Dendritic cell treated with granulocyte-macrophage colony-stimulating factor and Interleukin-4, amounts not matched to agents 40 ng/mL and 50 ng/mL, for 4 days (primary cell): ENCODE results near the gene RAD23B.
"Not testable (repeated sequence)": the region's sequence is repeated elsewhere in the genome, so short reads cannot be mapped to it uniquely, and the experiment has no call there.

Experiments
- H3K27ac Mint-ChIP-seq: one replicate; pipeline ENCODE4 v1.8.0; 2022; ENCODE audit warnings: mild to moderate bottlenecking, mixed read lengths
- H3K27me3 Mint-ChIP-seq: one replicate; pipeline ENCODE4 v1.8.0; 2022; ENCODE audit warnings: mild to moderate bottlenecking, mixed read lengths
- H3K36me3 Mint-ChIP-seq: one replicate; pipeline ENCODE4 v1.8.0; 2022; ENCODE audit warnings: low read depth, mixed read lengths
- H3K4me1 Mint-ChIP-seq: one replicate; pipeline ENCODE4 v1.8.0; 2022; ENCODE audit warnings: low read depth, mixed read lengths
- H3K4me3 Mint-ChIP-seq: one replicate; pipeline ENCODE4 v1.8.0; 2022; ENCODE audit warnings: mild to moderate bottlenecking, moderate library complexity, mixed read lengths
- H3K9me3 Mint-ChIP-seq: one replicate; pipeline ENCODE4 v1.8.0; 2022; ENCODE audit warnings: mixed read lengths
- intact Hi-C: fragments of 100-400 bp; cut with micrococcal nuclease; formaldehyde crosslinking; loops from one replicate; pipeline ENCODE4 v1.15.0; 2022

Gene RAD23B

DNA sequence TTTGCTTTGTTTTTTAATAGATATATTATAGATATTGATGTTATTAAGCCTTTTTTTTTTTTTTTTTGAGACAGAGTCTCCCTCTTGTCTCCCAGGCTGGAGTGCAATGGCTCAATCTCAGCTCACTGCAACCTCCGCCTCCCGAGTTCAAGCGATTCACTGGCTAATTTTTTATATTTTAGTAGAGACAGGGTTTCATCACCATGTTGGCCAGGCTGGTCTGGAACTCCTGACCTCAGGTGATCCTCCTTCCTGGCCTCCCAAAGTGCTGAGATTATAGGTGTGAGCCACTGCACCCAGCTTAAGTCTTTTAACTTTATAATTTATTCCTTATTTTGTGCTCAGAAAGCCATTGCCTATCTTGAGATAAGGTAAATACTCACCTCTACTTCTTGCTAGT is 24.2 kb upstream of the RAD23B start:
- Mint-ChIP-seq H3K9me3 (no peaks in the 10 kb centered on the region), H3K27me3 (peaks cover 4% of the 10 kb centered on the region), H3K27ac (no peak overlapping the region), H3K36me3 (no peaks in the 10 kb centered on the region), H3K4me3 (no peak overlapping the region), H3K4me1 (peaks cover 7% of the 10 kb centered on the region)
- intact Hi-C loops, result no loop called here

DNA sequence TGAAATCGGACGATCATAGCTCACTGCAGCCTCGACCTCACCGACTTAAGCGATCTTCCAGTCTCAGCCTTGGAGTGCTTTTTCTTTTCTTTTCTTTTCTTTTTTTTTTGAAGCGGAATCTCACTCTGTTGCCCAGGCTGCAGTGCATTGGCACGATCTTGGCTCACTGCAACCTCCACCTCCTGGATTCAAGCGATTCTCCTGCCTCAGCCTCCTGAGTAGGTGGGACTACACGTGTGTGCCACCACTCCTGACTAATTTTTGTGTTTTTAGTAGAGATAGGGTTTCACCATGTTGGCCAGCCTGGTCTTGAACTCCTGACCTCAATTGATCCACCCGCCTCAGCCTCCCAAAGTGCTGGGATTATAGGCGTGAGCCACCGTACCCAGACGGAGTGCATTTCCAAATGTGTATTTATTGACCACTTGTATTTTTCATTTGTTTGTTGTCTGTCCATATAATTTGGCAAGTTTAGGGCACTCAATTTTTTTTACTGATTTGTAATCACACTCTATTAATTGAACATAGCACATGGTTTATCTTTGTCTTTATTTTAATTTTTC is 23.2 kb upstream of the RAD23B start:
- H3K4me3 Mint-ChIP-seq, H3K4me1 Mint-ChIP-seq, H3K27ac Mint-ChIP-seq, H3K36me3 Mint-ChIP-seq, H3K27me3 Mint-ChIP-seq, H3K9me3 Mint-ChIP-seq, intact Hi-C loops: not testable (repeated sequence)

DNA sequence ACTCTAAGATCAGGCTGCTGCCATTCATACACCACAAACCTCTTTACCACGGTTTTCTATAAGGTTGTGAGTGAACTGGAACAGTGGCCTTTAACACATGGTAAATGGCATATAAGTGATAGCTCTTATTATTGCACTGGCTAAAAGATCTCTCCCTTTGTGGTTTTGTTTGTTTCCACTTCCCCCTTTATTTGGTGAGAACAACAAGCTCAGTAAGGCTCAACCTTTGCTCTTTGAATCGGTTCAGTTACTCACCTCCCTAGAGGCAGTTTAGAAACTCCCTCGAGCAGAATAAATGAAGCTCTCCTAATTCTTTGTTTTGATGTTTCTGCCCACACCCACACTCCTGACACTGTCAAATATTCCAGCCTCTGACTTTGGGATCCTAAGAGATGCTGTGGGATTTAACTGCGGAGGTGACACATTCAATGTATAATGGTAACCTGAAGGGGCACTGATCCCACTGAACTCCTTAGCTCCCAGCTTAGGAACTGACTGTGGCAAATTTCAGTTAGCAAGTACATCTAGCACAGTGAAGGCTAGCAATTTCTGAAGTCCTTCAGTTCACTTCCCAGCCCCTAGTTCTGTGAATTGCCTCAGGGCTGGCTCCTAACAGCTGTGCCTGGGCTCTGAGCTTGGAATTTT is 22.5 kb upstream of the RAD23B start:
- peaks cover 1% of the 10 kb centered on the region for H3K27me3 Mint-ChIP-seq
- intact Hi-C loops, result no loop called here
- H3K4me1 Mint-ChIP-seq, result peaks cover 7% of the 10 kb centered on the region
- no peaks in the 10 kb centered on the region for H3K9me3 Mint-ChIP-seq
- no peak overlapping the region for H3K27ac Mint-ChIP-seq
- H3K4me3 Mint-ChIP-seq, result no peak overlapping the region
- H3K36me3 Mint-ChIP-seq, result no peaks in the 10 kb centered on the region

DNA sequence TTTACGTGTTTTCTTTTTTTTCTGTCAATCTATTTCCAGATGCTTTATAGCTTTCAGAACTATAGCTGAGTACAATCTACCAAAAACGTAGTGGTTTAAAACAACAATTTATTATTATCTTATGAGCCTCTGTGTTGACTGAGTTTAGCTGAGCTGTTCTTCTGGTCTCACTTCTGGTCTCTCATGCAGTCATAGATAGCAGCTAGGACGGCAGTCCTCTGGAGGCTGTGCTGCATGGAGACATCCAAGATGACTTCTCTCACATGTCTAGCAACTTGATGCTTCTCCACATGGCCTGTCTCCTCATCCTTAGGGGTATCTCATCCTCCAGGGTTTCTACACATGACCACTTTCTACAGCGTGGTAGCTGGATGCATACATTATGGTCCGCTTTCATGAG is 22.0 kb upstream of the RAD23B start:
- intact Hi-C loops, result no loop called here
- Mint-ChIP-seq H3K27me3 (peaks cover 1% of the 10 kb centered on the region), H3K4me3 (no peak overlapping the region), H3K4me1 (peaks cover 7% of the 10 kb centered on the region), H3K9me3 (no peaks in the 10 kb centered on the region), H3K27ac (no peak overlapping the region), H3K36me3 (no peaks in the 10 kb centered on the region)

DNA sequence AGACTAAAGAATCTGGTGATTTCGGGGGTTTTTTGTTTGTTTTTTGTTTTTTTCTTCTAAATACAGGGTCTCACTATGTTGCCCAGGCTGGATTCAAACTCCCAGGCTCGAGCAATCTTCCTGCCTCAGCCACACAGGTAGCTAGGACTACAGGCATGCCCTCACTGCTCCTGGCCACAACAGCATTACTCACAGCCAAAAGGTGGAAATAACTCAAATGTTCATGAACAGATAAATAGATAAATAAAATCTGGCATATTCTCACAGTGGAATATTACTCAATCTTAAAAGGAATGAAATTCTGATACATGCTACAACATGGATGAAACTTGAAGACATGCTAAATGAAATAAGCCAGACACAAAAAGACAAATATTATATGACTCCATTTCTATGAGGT is 19.8 kb upstream of the RAD23B start:
- intact Hi-C loops, result no loop called here
- Mint-ChIP-seq H3K36me3 (no peaks in the 10 kb centered on the region), H3K9me3 (no peaks in the 10 kb centered on the region), H3K4me1 (peaks cover 7% of the 10 kb centered on the region), H3K4me3 (no peak overlapping the region), H3K27ac (no peak overlapping the region), H3K27me3 (peaks cover 5% of the 10 kb centered on the region)

DNA sequence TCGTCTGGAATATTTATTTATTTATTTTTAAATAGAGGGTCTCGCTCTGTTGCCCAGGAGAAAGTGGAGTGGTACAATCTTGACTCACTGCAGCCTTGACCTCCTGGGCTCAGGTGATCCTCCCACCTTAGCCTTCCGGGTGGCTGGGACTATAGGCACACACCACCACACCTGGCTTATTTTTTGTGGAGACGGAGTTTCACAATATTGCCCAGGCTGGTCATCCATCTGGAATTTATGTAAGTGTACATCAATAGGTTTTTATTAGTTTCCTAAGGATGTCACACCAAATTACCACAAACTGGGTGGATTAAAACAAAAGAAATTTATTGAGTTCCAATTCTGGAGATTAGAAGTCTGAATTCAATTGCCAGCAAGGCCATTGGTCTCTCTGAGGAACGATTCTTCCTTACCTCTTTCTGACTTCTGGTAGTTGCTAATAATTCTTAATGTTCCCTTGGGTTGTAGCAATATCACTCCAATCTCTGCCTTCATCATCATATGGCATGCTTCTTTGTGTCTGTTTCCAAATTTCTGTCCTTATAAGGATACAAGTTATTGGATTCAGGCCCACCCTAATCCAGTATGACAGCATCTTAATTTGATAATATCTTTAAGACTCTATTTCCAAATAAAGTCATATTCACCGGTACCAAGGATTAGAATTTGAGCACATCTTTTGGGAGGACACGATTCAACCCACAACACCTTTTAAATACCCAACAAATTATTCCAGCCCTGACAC is 16.3 kb upstream of the RAD23B start:
- no peak overlapping the region for H3K27ac Mint-ChIP-seq
- H3K4me1 Mint-ChIP-seq, result peaks cover 10% of the 10 kb centered on the region
- intact Hi-C loops, result no loop called here
- no peaks in the 10 kb centered on the region for H3K36me3 Mint-ChIP-seq
- no peaks in the 10 kb centered on the region for H3K9me3 Mint-ChIP-seq
- no peak overlapping the region for H3K4me3 Mint-ChIP-seq
- peaks cover 12% of the 10 kb centered on the region for H3K27me3 Mint-ChIP-seq

DNA sequence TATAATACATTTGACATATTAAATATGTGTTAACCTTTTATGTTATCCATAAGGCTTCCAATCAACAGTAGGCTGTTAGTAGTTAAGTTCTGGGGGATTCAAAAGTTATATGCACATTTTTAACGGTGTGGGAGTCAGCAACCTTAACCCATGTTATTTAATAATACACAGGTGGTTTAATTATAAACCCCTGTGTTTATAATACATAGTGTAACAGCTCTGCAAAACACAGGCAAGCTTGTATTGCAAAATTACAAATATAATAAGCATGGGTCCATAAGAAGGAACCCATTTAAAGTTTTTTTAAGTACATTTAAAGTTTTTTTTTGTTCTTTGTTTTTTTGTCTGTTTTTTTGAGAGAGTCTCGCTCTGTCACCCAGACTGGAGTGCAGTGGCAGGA is 14.5 kb upstream of the RAD23B start:
- intact Hi-C loops, result no loop called here
- peaks cover 13% of the 10 kb centered on the region for H3K27me3 Mint-ChIP-seq

DNA sequence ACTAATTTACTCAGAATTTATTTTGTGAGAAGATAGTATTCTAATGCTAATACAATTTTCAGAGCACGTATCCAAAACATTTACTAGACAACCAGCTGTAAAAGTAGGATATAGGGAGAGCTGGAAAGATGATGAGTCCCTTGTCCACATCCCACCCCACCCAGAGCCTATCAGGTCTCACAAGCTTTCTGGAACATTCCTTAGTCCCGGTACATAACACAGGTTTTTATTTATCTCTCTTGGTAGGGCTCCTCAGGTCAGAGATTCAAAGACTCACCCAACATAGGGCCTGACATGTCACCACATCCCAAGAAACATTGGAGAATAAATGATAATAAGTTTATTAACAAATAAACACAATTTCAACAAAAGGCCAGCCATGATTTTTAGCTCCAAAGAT is 13.8 kb upstream of the RAD23B start:
- no peaks in the 10 kb centered on the region for H3K9me3 Mint-ChIP-seq
- no peak overlapping the region for H3K4me3 Mint-ChIP-seq
- no peak overlapping the region for H3K27ac Mint-ChIP-seq
- H3K36me3 Mint-ChIP-seq, result no peaks in the 10 kb centered on the region
- H3K4me1 Mint-ChIP-seq, result peaks cover 16% of the 10 kb centered on the region
- intact Hi-C loops, result no loop called here
- H3K27me3 Mint-ChIP-seq, result peaks cover 19% of the 10 kb centered on the region

More for the DNA sequence above, 14.5 kb upstream of the RAD23B start:
- H3K4me1 Mint-ChIP-seq, result peaks cover 10% of the 10 kb centered on the region
- H3K9me3 Mint-ChIP-seq, result no peaks in the 10 kb centered on the region
- H3K4me3 Mint-ChIP-seq, result no peak overlapping the region
- H3K36me3 Mint-ChIP-seq, result no peaks in the 10 kb centered on the region
- H3K27ac Mint-ChIP-seq, result no peak overlapping the region

DNA sequence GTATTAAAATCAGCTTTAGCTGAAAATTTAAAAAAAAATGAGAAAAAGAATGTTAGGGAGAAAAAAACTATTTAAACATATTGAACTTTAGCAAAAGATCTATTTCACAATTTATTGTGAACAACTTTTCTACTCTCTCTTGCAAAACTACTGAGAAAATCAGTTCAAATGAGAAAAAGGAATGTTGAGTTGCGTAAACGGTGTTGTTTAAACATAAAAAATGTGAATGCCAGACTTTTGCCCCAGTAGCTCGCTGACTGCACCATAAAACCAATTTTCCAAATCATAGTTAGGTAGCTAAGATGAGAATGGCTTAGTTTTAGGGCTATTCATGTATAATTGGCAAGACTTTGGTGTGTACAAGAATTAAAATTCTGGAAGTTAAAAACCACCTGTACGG is 13.4 kb upstream of the RAD23B start:
- H3K27ac Mint-ChIP-seq, result no peak overlapping the region
- intact Hi-C loops, result no loop called here
- peaks cover 16% of the 10 kb centered on the region for H3K4me1 Mint-ChIP-seq
- no peak overlapping the region for H3K4me3 Mint-ChIP-seq
- peaks cover 19% of the 10 kb centered on the region for H3K27me3 Mint-ChIP-seq
- no peaks in the 10 kb centered on the region for H3K9me3 Mint-ChIP-seq
- no peaks in the 10 kb centered on the region for H3K36me3 Mint-ChIP-seq

DNA sequence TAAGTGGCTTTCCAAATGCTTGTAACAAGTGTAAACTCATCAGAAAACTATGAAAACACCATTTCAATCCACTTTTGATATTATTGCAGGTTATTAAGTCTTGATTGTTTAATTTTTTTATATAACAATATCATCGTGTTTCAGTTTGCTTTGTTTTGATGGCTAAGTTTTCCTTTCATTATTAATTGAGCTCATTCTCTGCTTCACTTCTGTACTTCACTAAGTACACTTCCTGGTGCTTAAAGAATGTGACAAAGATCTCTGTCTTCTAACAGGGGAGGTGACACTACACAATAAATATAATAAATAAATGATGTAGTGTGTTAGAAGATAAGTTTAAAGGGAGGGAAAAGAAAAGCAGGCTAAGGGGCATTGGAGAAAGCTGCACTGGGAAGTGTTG is 13.0 kb upstream of the RAD23B start:
- Mint-ChIP-seq H3K9me3 (no peaks in the 10 kb centered on the region), H3K4me1 (peaks cover 19% of the 10 kb centered on the region), H3K27ac (no peak overlapping the region), H3K27me3 (peaks cover 21% of the 10 kb centered on the region), H3K36me3 (no peaks in the 10 kb centered on the region), H3K4me3 (no peak overlapping the region)
- intact Hi-C loops, result no loop called here

DNA sequence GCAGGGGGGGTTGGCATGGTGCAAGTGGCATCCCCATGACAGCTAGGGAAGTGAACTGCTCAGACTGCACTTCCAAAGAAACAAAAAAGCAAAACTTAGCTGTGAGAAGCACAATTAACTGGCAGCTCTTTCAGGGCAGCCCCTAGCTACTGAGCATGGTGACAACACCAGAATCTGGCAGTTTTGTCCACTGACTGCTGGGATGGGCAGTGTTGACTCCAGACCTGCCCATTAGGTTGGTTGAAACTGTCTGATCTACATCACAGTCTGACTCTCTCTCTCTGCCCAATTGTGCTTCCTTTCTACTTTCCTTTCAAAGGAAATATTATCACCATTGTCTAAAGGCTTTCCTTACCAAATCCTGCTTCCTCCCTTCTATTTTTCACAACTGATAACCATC is 12.5 kb upstream of the RAD23B start:
- intact Hi-C loops, result no loop called here
- Mint-ChIP-seq H3K4me1 (peaks cover 23% of the 10 kb centered on the region), H3K27me3 (peaks cover 25% of the 10 kb centered on the region), H3K27ac (no peak overlapping the region), H3K4me3 (no peak overlapping the region), H3K9me3 (no peaks in the 10 kb centered on the region), H3K36me3 (no peaks in the 10 kb centered on the region)

DNA sequence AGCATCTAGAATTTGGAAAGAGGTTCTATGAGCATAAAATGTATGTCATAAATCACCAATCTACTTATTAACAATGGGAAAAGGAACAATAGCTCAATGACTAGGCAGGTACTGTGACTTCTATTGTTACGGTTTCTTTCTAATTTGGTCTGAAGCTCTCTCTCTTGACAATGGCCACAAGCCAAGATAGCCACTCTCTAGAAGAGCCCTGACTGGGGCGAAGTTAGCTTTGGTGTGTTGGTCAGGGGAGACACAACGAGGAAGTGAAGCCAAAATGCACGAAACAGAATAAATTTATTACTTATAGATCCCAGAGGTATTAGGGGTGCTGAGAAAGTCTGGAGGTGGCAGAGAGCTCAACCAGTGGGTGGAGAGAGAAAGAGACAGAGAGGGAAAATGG is 9.4 kb upstream of the RAD23B start:
- H3K27ac Mint-ChIP-seq, result no peak overlapping the region
- peaks cover 32% of the 10 kb centered on the region for H3K27me3 Mint-ChIP-seq
- H3K36me3 Mint-ChIP-seq, result no peaks in the 10 kb centered on the region
- no peaks in the 10 kb centered on the region for H3K9me3 Mint-ChIP-seq
- H3K4me1 Mint-ChIP-seq, result peaks cover 26% of the 10 kb centered on the region
- intact Hi-C loops, result no loop called here
- H3K4me3 Mint-ChIP-seq, result no peak overlapping the region

DNA sequence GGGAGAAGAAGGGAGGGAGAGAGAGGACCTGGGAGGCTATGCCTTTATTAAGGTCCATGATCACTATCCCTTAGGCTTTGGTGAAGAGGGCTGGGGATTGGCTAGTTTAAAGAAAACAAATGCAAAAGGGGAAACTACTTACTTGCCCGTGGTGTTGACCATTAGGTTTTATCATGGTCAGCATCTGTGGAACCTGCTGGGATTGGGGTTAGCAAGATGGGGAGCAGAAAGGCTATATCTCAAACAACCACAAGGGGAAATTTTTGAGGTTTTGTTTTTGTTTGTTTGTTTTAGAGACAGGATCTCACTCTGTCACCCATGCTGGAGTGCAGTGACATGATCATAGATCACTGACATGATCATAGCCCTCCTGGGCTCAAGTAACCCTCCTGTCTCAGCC is 9.0 kb upstream of the RAD23B start:
- Mint-ChIP-seq H3K9me3 (no peaks in the 10 kb centered on the region), H3K27ac (no peak overlapping the region), H3K4me3 (no peak overlapping the region), H3K4me1 (peaks cover 26% of the 10 kb centered on the region), H3K36me3 (no peaks in the 10 kb centered on the region), H3K27me3 (peaks cover 30% of the 10 kb centered on the region)
- intact Hi-C loops, result no loop called here

DNA sequence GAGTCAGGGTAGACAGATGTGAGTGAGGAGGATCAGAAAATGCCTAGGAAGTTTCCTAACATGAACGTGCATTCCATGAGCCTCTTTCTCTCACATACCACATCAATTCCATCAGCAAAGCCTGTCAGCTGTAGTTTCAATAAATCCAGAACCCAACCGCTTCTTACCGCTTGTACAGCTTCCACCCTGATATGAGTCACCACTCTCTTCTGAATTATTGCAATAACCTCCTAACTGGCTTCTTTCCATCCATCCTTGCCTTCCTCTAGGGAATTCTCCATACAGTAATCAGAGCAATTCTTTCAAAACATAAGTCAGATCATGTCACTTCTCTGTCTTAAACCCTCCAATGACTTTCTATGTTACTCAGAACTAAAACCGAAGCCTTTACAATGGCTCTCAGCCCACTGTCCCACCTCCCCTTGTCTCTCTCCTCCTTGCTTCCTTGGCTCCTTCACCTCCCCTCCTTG is 8.1 kb upstream of the RAD23B start:
- Mint-ChIP-seq H3K4me1 (peaks cover 26% of the 10 kb centered on the region), H3K4me3 (no peak overlapping the region), H3K36me3 (no peaks in the 10 kb centered on the region), H3K27ac (no peak overlapping the region), H3K9me3 (no peaks in the 10 kb centered on the region), H3K27me3 (peaks cover 30% of the 10 kb centered on the region)
- intact Hi-C loops, result no loop called here
